Sigmoid colon (tissue), 7 donors: Measurements from ENCODE around the gene PLSCR4. TPM values are rescaled to one million over a fixed set of nuclear protein-coding genes. Genes with fewer than 3 reads are reported as not detected.
A peak's percentile ranks its signal among the peaks of the same experiment; 100 is the strongest.
"Not testable (repeated sequence)": the region's sequence is repeated elsewhere in the genome, so short reads cannot be mapped to it uniquely, and the experiment has no call there.

Source experiments
- DNase-seq: peaks from one replicate; pipeline ENCODE4 v3.0.0-alpha.2; 2019
- H3K27ac ChIP-seq, 4 donors: fragments of 200-600 bp; sonication (generic); one replicate each; pipeline ENCODE4 v1.5.1; 2016 to 2019; ENCODE audit warnings: mild to moderate bottlenecking in 1 of 4
- H3K27me3 ChIP-seq, 3 donors: fragments of 200-600 bp; sonication (generic); one replicate each; pipeline ENCODE4 v1.5.1; 2019; ENCODE audit warnings: mild to moderate bottlenecking in 1 of 3
- H3K36me3 ChIP-seq, 4 donors: fragments of 200-600 bp; sonication (generic); one replicate each; pipeline ENCODE4 v1.5.1; 2016 to 2019
- H3K4me1 ChIP-seq, 4 donors: fragments of 200-600 bp; sonication (generic); one replicate each; pipeline ENCODE4 v1.5.1; 2017 to 2019
- H3K4me3 ChIP-seq, 4 donors: fragments of 200-600 bp; sonication (generic); one replicate each; pipeline ENCODE4 v1.5.1; 2017 to 2019; ENCODE audit warnings: mild to moderate bottlenecking in 2 of 4, moderate library complexity in 1 of 4
- H3K9me3 ChIP-seq, 4 donors: fragments of 200-600 bp in 3 of 4; sonication (generic) in 3 of 4; one replicate each; pipeline versions ENCODE4 v1.5.1 to v1.6.1; 2013 to 2019
- CTCF ChIP-seq, 4 experiments: fragments of 450-650 bp in 3 of 4; fragments of 200-600 bp in 1 of 4; IDR thresholded peaks; one replicate each; pipeline ENCODE4 v1.5.1; 2016 to 2019; ENCODE audit warnings: antibody characterized with exemption in 4 of 4, mild to moderate bottlenecking in 3 of 4, moderate library complexity in 2 of 4
- EP300 ChIP-seq, 4 donors: sonication (generic); formaldehyde crosslinking; IDR thresholded peaks; one replicate each; pipeline ENCODE4 v1.6.1; 2017; ENCODE audit warnings: antibody characterized with exemption in 4 of 4
- POLR2A ChIP-seq, 2 donors: fragments of 450-650 bp; IDR thresholded peaks; one replicate each; pipeline ENCODE4 v1.6.1; 2016; ENCODE audit warnings: antibody characterized with exemption in 2 of 2, mild to moderate bottlenecking in 2 of 2, moderate library complexity in 2 of 2
- POLR2AphosphoS5 ChIP-seq, 4 donors: sonication (generic); formaldehyde crosslinking; IDR thresholded peaks; one replicate each; pipeline ENCODE4 v1.6.1; 2017; ENCODE audit warnings: antibody characterized with exemption in 4 of 4
- WGBS, 2 donors: extraction: QIAGEN DNeasy Blood & Tissue Kit; methylation state at CpG; one replicate each; pipeline ENCODE4 v1.1.7; 2013; 5-methylcytosine and 5-hydroxymethylcytosine counted together
- intact Hi-C: fragments of 100-400 bp; cut with DNase I; formaldehyde crosslinking; loops from one replicate; pipeline ENCODE4 v1.15.1; 2023
- polyA plus RNA-seq, 3 donors: library from polyadenylated mRNA; stranded (reverse); fragments of 200-250 nt; gene quantifications; one replicate each; pipeline ENCODE4 v1.2.3, GENCODE V29; 2013
- total RNA-seq, 4 donors: library from RNA; depleted of rRNA; stranded (reverse); fragments of >200 nt; gene quantifications; one replicate each; pipeline ENCODE4 v1.1.0, GENCODE V29; 2016
- donor health status: healthy with polysubstance abuse.
- donor health status: Bipolar disorder and iron deficiency.
- donor health status: healthy.

PLSCR4 gene
- total RNA-seq: 10 to 100 TPM; 53.5 to 67.4 (median 56.1) TPM
- 10 to 100 TPM; 17.5 to 32.4 (median 29.8) TPM for polyA plus RNA-seq

- H3K36me3 ChIP-seq: no peaks in the 10 kb centered on the region
- no peaks in the 10 kb centered on the region for H3K9me3 ChIP-seq
- peak within 1 kb of the TSS; percentile 81 to 97 (median 82) for H3K4me3 ChIP-seq
- intact Hi-C loops: loop anchor here (5.0 kb wide), 1 partner anchor 33 kb away; no protein-coding TSS in a partner anchor
- H3K27ac ChIP-seq: peak within 1 kb of the TSS; percentile 93 to 97 (median 96)
- TF ChIP-seq EP300 (IDR thresholded peaks at IDR 0.05): no peak
- no peak for TF ChIP-seq CTCF (IDR thresholded peaks at IDR 0.05)
- TF ChIP-seq POLR2A (IDR thresholded peaks at IDR 0.05): peak in 1 of 2 donors; percentile 8
- TF ChIP-seq POLR2AphosphoS5 (IDR thresholded peaks at IDR 0.05): peak in 3 of 4 donors; percentile 52 to 63 (median 56)
- DNase-seq: peak; percentile 88
- H3K4me1 ChIP-seq: peaks cover 0 to 57% (median 34%) of the 10 kb centered on the region in 4 donors
- 0 to 1% methylated on average over 78 of the region's 78 CpGs for WGBS, 2 donors
- H3K27me3 ChIP-seq: no peaks in the 10 kb centered on the region
These were observed at the start of gene PLSCR4 for GRCh38 chr3:146250449-146251382. Gene PLSCR4 (minus strand): TSS chr3:146251105. CDS start chr3:146222071, 29,034 bp downstream.

- H3K4me3 ChIP-seq, intact Hi-C loops, H3K36me3 ChIP-seq, H3K4me1 ChIP-seq, DNase-seq, H3K27me3 ChIP-seq, H3K27ac ChIP-seq, H3K9me3 ChIP-seq: not testable (repeated sequence)
- WGBS, 2 donors: 97 to 98% methylated on average over 6 of the region's 6 CpGs
These were observed 42.5 kb upstream of the PLSCR4 start for GRCh38 chr3:146293401-146293800.

GRCh38 chr3:146283781-146284445, 33.0 kb upstream of the PLSCR4 start:
- no peaks in the 10 kb centered on the region for H3K36me3 ChIP-seq
- peaks cover 0 to 20% (median 13%) of the 10 kb centered on the region in 4 donors for H3K4me1 ChIP-seq
- TF ChIP-seq CTCF (IDR thresholded peaks at IDR 0.05): no peak
- TF ChIP-seq POLR2AphosphoS5 (IDR thresholded peaks at IDR 0.05): no peak
- no peak for TF ChIP-seq POLR2A (IDR thresholded peaks at IDR 0.05)
- TF ChIP-seq EP300 (IDR thresholded peaks at IDR 0.05): no peak
- intact Hi-C loops: no loop called here
- no peaks in the 10 kb centered on the region for H3K27me3 ChIP-seq
- DNase-seq: no peak
- no peaks in the 10 kb centered on the region for H3K9me3 ChIP-seq
- no peak overlapping the region for H3K27ac ChIP-seq
- H3K4me3 ChIP-seq: no peak overlapping the region
- 26 to 65% methylated on average over 1 of the region's 1 CpG for WGBS, 2 donors

GRCh38 chr3:146280864-146281263, 30.0 kb upstream of the PLSCR4 start:
- 60 to 62% methylated on average over 4 of the region's 4 CpGs for WGBS, 2 donors
- no peak overlapping the region for H3K4me3 ChIP-seq
- intact Hi-C loops: no loop called here
- peaks cover 0 to 28% (median 22%) of the 10 kb centered on the region in 4 donors for H3K4me1 ChIP-seq
- H3K27ac ChIP-seq: no peak overlapping the region
- no peaks in the 10 kb centered on the region for H3K9me3 ChIP-seq
- H3K36me3 ChIP-seq: no peaks in the 10 kb centered on the region
- DNase-seq: no peak
- no peak for TF ChIP-seq POLR2A (IDR thresholded peaks at IDR 0.05)
- H3K27me3 ChIP-seq: no peaks in the 10 kb centered on the region

GRCh38 chr3:146279951-146280350, 29.0 kb upstream of the PLSCR4 start:
- Histone ChIP-seq H3K4me3 (no peak overlapping the region), H3K36me3 (no peaks in the 10 kb centered on the region), H3K9me3 (no peaks in the 10 kb centered on the region), H3K27ac (peak overlapping the region in 1 of 4 donors; percentile 23), H3K4me1 (peaks cover 0 to 33% (median 28%) of the 10 kb centered on the region in 4 donors), H3K27me3 (no peaks in the 10 kb centered on the region)
- TF ChIP-seq EP300 (IDR thresholded peaks at IDR 0.05): no peak
- 82 to 83% methylated on average over 3 of the region's 3 CpGs for WGBS, 2 donors
- intact Hi-C loops: no loop called here
- no peak for DNase-seq

- no peaks in the 10 kb centered on the region for H3K9me3 ChIP-seq
- no peak for DNase-seq
- no peak overlapping the region for H3K27ac ChIP-seq
- no peaks in the 10 kb centered on the region for H3K27me3 ChIP-seq
- 77 to 83% methylated on average over 2 of the region's 2 CpGs for WGBS, 2 donors
- intact Hi-C loops: no loop called here
- H3K4me3 ChIP-seq: no peak overlapping the region
- peaks cover 0 to 43% (median 36%) of the 10 kb centered on the region in 4 donors for H3K4me1 ChIP-seq
- no peaks in the 10 kb centered on the region for H3K36me3 ChIP-seq
- TF ChIP-seq CTCF (IDR thresholded peaks at IDR 0.05) (no peak), POLR2A (IDR thresholded peaks at IDR 0.05) (no peak), POLR2AphosphoS5 (IDR thresholded peaks at IDR 0.05) (no peak), EP300 (IDR thresholded peaks at IDR 0.05) (no peak)
These were observed 28.1 kb upstream of the PLSCR4 start for GRCh38 chr3:146279013-146279412.
